Activated naive CD8-positive, alpha-beta T cell treated with anti-CD3 and anti-CD28 coated beads, Interleukin-2, amount 10 ng/mL, durations not matched to agents 7 days and 5 days (primary cell): ENCODE measurements around the gene TCAIM. TPM values are rescaled to one million over a fixed set of nuclear protein-coding genes. Genes with fewer than 3 reads are reported as not detected.
"Not testable (repeated sequence)": the region's sequence is repeated elsewhere in the genome, so short reads cannot be mapped to it uniquely, and the experiment has no call there.

Experiments used
- ATAC-seq: fragments of 150-1000 bp; cut with Tn5 transposase; one replicate; pipeline ENCODE4 v1.10.0; 2021; ENCODE audit warnings: low read depth, moderate library complexity
- POLR2A ChIA-PET: fragments of 350-600 bp; sonication (Branson Sonifier 250); formaldehyde crosslinking; loops from one replicate; lab custom pipeline; 2021; ENCODE audit warnings: antibody characterized with exemption; lab: Charles Lee
- DNase-seq: peaks from one replicate; pipeline ENCODE4 v3.0.0; 2021
- H3K27ac Mint-ChIP-seq: one replicate; pipeline ENCODE4 v1.8.0; 2022; ENCODE audit warnings: mild to moderate bottlenecking, mixed read lengths
- H3K27me3 Mint-ChIP-seq: one replicate; pipeline ENCODE4 v1.8.0; 2022; ENCODE audit warnings: mild to moderate bottlenecking, moderate library complexity, mixed read lengths
- H3K36me3 Mint-ChIP-seq: one replicate; pipeline ENCODE4 v1.8.0; 2021; ENCODE audit warnings: mild to moderate bottlenecking, mixed read lengths
- H3K4me1 Mint-ChIP-seq: one replicate; pipeline ENCODE4 v1.8.0; 2021; ENCODE audit warnings: mixed read lengths
- H3K4me3 Mint-ChIP-seq: one replicate; pipeline ENCODE4 v1.8.0; 2022; ENCODE audit warnings: mild to moderate bottlenecking, moderate library complexity, mixed read lengths
- H3K9me3 Mint-ChIP-seq: one replicate; pipeline ENCODE4 v1.8.0; 2021; ENCODE audit warnings: mixed read lengths
- total RNA-seq, 2 experiments: library from RNA; stranded (reverse); gene quantifications; one replicate each; pipeline ENCODE4 v1.2.3, GENCODE V29; 2021

TCAIM gene
- total RNA-seq, 2 experiments from 2014 or later, result 19.4 to 20.9 TPM

DNA sequence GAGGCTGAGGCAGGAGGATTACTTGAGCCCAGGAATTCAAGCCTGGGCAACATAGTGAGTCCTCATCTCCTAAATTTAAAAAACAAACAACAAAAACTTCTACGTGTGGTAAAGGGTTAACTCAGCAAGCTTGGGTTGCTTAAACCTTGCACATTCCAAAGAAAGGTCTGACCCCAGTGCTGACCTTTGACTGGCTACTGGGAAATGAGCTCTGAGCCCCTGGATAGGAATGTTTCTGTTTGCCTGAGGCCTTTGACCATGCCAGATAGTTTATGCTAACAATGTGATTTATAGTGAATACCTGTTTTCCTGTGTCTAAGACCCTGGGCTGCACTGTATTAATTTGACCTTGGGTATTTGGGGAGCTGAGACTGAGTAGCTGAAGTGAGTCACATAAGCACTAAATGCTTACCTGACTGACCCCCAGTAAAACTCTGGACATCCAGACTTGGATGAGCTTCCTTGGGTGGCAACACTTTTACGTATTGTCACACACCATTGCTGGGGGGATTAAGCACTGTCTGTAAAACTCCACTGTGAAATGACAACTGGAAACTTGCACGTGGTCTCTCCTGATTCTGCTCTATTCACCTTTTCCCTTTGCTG, 20.7 kb downstream of the TCAIM start:
- Mint-ChIP-seq H3K27me3 (no peaks in the 10 kb centered on the region), H3K4me3 (no peak overlapping the region), H3K36me3 (peaks cover 27% of the 10 kb centered on the region), H3K9me3 (no peaks in the 10 kb centered on the region), H3K4me1 (no peaks in the 10 kb centered on the region), H3K27ac (no peak overlapping the region)
- POLR2A ChIA-PET, result no interaction called here
- DNase-seq, result no peak
- no peak for ATAC-seq

DNA sequence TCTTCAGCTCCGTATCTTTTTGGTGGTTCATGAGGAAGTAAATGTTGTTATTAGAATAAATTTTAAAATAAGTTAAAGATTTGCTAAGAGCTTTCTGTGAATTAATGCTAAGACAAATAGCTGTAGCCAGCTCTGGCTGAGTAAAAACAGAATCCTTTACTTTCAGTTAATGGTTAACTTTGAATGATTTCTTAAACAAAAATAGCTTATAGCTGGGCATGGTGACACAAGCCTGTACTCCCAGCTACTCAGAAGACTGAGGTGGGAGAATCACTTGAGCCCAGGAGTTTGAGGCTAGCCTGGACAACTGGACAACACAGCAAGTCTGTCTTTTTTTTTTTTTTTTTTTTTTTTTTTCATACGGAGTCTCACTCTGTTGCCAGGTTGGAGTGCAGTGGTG, 25.0 kb downstream of the TCAIM start:
- ATAC-seq, result no peak
- Mint-ChIP-seq H3K36me3 (peaks cover 27% of the 10 kb centered on the region), H3K27me3 (no peaks in the 10 kb centered on the region), H3K4me1 (no peaks in the 10 kb centered on the region), H3K27ac (no peak overlapping the region), H3K9me3 (no peaks in the 10 kb centered on the region), H3K4me3 (no peak overlapping the region)
- POLR2A ChIA-PET, result no interaction called here
- DNase-seq, result no peak

DNA sequence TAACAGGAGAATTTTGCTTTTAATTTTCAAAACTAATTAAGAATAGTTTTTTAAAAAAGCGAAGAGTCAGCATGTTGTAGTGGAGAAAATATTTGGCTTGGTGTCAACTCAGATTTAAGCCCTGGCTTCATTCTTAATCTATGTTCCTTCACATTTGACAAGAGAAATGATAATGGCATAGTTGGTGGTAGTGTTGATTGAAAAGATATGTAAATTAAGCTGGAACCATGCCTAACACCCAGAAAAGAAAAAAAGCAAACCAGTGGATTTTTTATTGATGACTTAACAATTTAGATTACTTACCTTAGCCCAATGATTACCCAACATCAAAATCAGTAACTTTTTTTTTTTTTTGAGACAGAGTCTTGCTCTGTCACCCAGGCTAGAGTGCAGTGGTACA, 27.4 kb downstream of the TCAIM start:
- no peak overlapping the region for H3K4me3 Mint-ChIP-seq
- no peak for DNase-seq
- H3K27me3 Mint-ChIP-seq, result no peaks in the 10 kb centered on the region
- no peaks in the 10 kb centered on the region for H3K4me1 Mint-ChIP-seq
- H3K9me3 Mint-ChIP-seq, result no peaks in the 10 kb centered on the region
- no peak overlapping the region for H3K27ac Mint-ChIP-seq
- H3K36me3 Mint-ChIP-seq, result peaks cover 26% of the 10 kb centered on the region
- ATAC-seq, result no peak
- POLR2A ChIA-PET, result no interaction called here

DNA sequence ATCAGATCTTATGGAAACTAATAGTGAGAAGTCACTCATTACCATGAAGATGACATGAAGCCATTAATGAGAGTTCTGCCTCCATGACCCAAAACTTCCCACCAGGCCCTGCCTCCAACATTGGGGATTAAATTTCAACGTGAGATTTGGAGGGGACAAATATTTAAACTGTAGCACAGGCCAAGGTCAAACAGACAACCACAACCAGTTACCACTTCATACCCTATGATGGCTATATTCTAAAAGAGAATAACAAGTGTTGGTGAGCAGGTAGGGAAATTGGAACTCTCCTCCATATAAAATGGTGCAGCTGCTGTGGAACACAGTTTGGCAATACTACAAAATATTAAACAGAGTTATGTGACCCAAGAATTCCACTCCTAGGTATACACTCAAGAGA, 36.9 kb downstream of the TCAIM start:
- no peak overlapping the region for H3K4me3 Mint-ChIP-seq
- peaks cover 23% of the 10 kb centered on the region for H3K36me3 Mint-ChIP-seq
- no peaks in the 10 kb centered on the region for H3K4me1 Mint-ChIP-seq
- H3K27me3 Mint-ChIP-seq, result no peaks in the 10 kb centered on the region
- H3K9me3 Mint-ChIP-seq, result peaks cover 9% of the 10 kb centered on the region
- no peak overlapping the region for H3K27ac Mint-ChIP-seq
- DNase-seq (no peak), ATAC-seq (no peak)
- POLR2A ChIA-PET, result no interaction called here

GRCh38 chr3:44387404-44387803, 48.8 kb downstream of the TCAIM start:
- H3K4me1 Mint-ChIP-seq, result peaks cover 2% of the 10 kb centered on the region
- no peak for ATAC-seq
- no peak for DNase-seq
- peaks cover 7% of the 10 kb centered on the region for H3K36me3 Mint-ChIP-seq
- peaks cover 10% of the 10 kb centered on the region for H3K9me3 Mint-ChIP-seq
- no peaks in the 10 kb centered on the region for H3K27me3 Mint-ChIP-seq
- H3K27ac Mint-ChIP-seq, result no peak overlapping the region
- no peak overlapping the region for H3K4me3 Mint-ChIP-seq
- POLR2A ChIA-PET, result no interaction called here

DNA sequence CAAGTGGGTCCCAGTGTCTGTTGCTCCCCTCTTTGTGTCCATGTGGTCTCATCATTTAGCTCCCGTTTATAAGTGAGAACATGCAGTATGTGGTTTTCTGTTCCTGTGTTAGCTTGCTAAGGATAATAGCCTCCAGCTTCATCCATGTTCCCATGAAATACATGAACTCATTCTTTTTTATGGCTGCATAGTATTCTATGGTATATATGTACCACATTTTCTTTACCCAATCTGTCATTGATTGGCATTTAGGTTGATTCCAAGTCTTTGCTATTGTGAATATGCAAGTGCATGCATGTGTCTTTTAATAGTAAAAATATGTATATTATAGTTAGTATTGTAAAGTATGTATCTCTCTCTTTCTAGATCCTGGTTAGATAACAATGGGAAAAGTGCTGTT, 53.9 kb downstream of the TCAIM start:
- no peaks in the 10 kb centered on the region for H3K27me3 Mint-ChIP-seq
- ATAC-seq (no peak), DNase-seq (no peak)
- H3K36me3 Mint-ChIP-seq, result peaks cover 4% of the 10 kb centered on the region
- no peak overlapping the region for H3K27ac Mint-ChIP-seq
- POLR2A ChIA-PET, result no interaction called here
- H3K4me3 Mint-ChIP-seq, result no peak overlapping the region
- peaks cover 5% of the 10 kb centered on the region for H3K9me3 Mint-ChIP-seq
- H3K4me1 Mint-ChIP-seq, result peaks cover 2% of the 10 kb centered on the region

DNA sequence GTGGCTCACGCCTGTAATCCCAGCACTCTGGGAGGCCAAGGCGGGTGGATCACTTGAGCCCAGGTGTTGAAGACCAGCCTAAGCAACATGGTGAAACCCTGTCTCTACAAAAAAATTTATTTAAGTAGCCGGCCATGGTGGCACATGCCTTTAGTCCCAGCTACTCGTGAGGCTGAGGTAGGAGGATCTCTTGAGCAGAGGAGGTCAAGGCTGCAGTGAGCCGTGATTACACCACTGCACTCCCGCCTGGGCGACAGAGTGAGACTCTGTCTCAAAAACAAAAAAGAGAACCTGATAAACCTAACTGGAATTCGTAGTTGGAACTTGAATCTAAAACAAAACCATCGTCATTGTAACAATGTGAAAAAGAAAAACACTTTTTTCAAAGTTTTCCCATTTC, 57.1 kb downstream of the TCAIM start:
- POLR2A ChIA-PET, result no interaction called here
- no peaks in the 10 kb centered on the region for H3K27me3 Mint-ChIP-seq
- peaks cover 2% of the 10 kb centered on the region for H3K4me1 Mint-ChIP-seq
- H3K27ac Mint-ChIP-seq, result no peak overlapping the region
- H3K9me3 Mint-ChIP-seq, result peaks cover 2% of the 10 kb centered on the region
- no peak for DNase-seq
- H3K36me3 Mint-ChIP-seq, result peaks cover 6% of the 10 kb centered on the region
- ATAC-seq, result no peak
- H3K4me3 Mint-ChIP-seq, result no peak overlapping the region

GRCh38 chr3:44396200-44397171, 57.9 kb downstream of the TCAIM start:
- ATAC-seq (no peak), DNase-seq (no peak)
- no peaks in the 10 kb centered on the region for H3K27me3 Mint-ChIP-seq
- H3K9me3 Mint-ChIP-seq, result peaks cover under 1% of the 10 kb centered on the region
- H3K4me1 Mint-ChIP-seq, result peaks cover under 1% of the 10 kb centered on the region
- H3K36me3 Mint-ChIP-seq, result peaks cover 6% of the 10 kb centered on the region
- POLR2A ChIA-PET, result no interaction called here
- no peak overlapping the region for H3K27ac Mint-ChIP-seq
- no peak overlapping the region for H3K4me3 Mint-ChIP-seq

DNA sequence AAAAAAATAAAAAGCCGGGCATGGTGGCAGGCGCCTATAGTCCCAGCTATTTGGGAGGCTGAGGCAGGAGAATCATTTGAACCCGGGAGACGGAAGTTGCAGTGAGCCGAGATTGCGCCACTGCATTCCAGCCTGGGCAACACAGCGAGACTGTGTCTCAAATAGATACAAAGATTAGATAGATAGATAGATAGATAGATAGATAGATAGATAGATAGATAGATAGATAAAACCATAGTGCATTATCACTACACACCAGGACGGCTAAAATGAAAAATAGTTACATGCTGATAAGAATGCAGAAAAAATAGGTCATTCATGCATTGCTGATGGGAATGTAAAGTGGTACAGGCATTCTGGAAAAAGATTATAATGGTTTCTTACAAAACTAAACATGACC, 59.7 kb downstream of the TCAIM start:
- not testable (repeated sequence) for H3K4me1 Mint-ChIP-seq

GRCh38 chr3:44398853-44399252, 60.3 kb downstream of the TCAIM start:
- POLR2A ChIA-PET, result no interaction called here
- no peak for DNase-seq
- no peaks in the 10 kb centered on the region for H3K27me3 Mint-ChIP-seq
- no peak overlapping the region for H3K27ac Mint-ChIP-seq
- H3K4me3 Mint-ChIP-seq, result no peak overlapping the region
- no peaks in the 10 kb centered on the region for H3K9me3 Mint-ChIP-seq
- no peaks in the 10 kb centered on the region for H3K4me1 Mint-ChIP-seq
- H3K36me3 Mint-ChIP-seq, result peaks cover 5% of the 10 kb centered on the region
- ATAC-seq, result no peak

More for the DNA sequence above, 59.7 kb downstream of the TCAIM start:
- H3K36me3 Mint-ChIP-seq, DNase-seq, H3K9me3 Mint-ChIP-seq, H3K4me3 Mint-ChIP-seq, H3K27ac Mint-ChIP-seq, ATAC-seq, H3K27me3 Mint-ChIP-seq, POLR2A ChIA-PET: not testable (repeated sequence)

- H3K27me3 Mint-ChIP-seq, result no peaks in the 10 kb centered on the region
- POLR2A ChIA-PET, result no interaction called here
- no peak for DNase-seq
- H3K4me3 Mint-ChIP-seq, result no peak overlapping the region
- H3K9me3 Mint-ChIP-seq, result no peaks in the 10 kb centered on the region
- no peaks in the 10 kb centered on the region for H3K4me1 Mint-ChIP-seq
- ATAC-seq, result no peak
- H3K27ac Mint-ChIP-seq, result no peak overlapping the region
- H3K36me3 Mint-ChIP-seq, result peaks cover 5% of the 10 kb centered on the region
Measured at GRCh38 chr3:44400771-44401170, 62.2 kb downstream of the TCAIM start.

DNA sequence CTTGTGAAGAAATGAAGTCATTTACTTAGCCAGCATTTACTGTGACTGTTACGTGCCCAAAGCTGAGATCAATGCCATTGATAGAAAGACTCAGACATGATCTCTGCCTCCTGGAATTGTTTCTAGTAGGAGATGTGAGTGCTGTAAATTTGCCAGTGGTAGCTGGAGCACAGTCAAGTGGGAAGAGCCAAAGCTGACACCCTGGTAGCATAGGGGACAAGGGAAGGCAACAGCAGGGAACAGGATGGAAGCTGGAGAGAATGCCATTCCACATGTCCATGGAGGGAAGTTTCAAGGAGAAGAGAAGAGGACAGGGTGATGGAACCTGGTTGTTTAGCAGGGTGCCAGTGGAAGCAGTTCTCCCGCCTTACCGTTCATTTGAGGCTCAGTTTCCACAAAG, 64.0 kb downstream of the TCAIM start:
- H3K27me3 Mint-ChIP-seq, result no peaks in the 10 kb centered on the region
- no peak overlapping the region for H3K27ac Mint-ChIP-seq
- DNase-seq (no peak), ATAC-seq (no peak)
- H3K4me1 Mint-ChIP-seq, result no peaks in the 10 kb centered on the region
- peaks cover 5% of the 10 kb centered on the region for H3K36me3 Mint-ChIP-seq
- H3K4me3 Mint-ChIP-seq, result no peak overlapping the region
- H3K9me3 Mint-ChIP-seq, result no peaks in the 10 kb centered on the region
- POLR2A ChIA-PET, result no interaction called here

- POLR2A ChIA-PET, result no interaction called here
- H3K27ac Mint-ChIP-seq, result no peak overlapping the region
- H3K9me3 Mint-ChIP-seq, result no peaks in the 10 kb centered on the region
- ATAC-seq (no peak), DNase-seq (no peak)
- H3K4me1 Mint-ChIP-seq, result no peaks in the 10 kb centered on the region
- H3K27me3 Mint-ChIP-seq, result no peaks in the 10 kb centered on the region
- H3K4me3 Mint-ChIP-seq, result no peak overlapping the region
- peaks cover 2% of the 10 kb centered on the region for H3K36me3 Mint-ChIP-seq
Measured at GRCh38 chr3:44409640-44410410, 71.3 kb downstream of the TCAIM start.
